HepG2 (cell line): ENCODE data around the gene KIF27. TPM values are rescaled to one million over a fixed set of nuclear protein-coding genes. Genes with fewer than 3 reads are reported as not detected.
A peak's percentile ranks its signal among the peaks of the same experiment; 100 is the strongest.

Experiments
- AKAP8 ChIP-seq: sonication (generic); formaldehyde crosslinking; IDR thresholded peaks from 2 replicates; pipeline ENCODE4 v1.5.1; 2020; ENCODE audit warnings: mild to moderate bottlenecking, missing genetic modification reagents
- ARNT2 ChIP-seq: sonication (generic); formaldehyde crosslinking; IDR thresholded peaks from 2 replicates; pipeline ENCODE4 v1.8.0; 2022; ENCODE audit warnings: mild to moderate bottlenecking, low read depth, missing genetic modification reagents, moderate library complexity
- EEA1 ChIP-seq: sonication (generic); formaldehyde crosslinking; IDR thresholded peaks from 2 replicates; pipeline ENCODE4 v1.5.1; 2020; ENCODE audit warnings: mild to moderate bottlenecking, missing genetic modification reagents, borderline replicate concordance
- ETV6 ChIP-seq: sonication (generic); formaldehyde crosslinking; conservative IDR thresholded peaks from 2 replicates; pipeline ENCODE4 v1.4.0; 2020; ENCODE audit warnings: missing genetic modification reagents
- HNF1A ChIP-seq, 2 experiments: sonication (generic) in 1 of 2; formaldehyde crosslinking in 1 of 2; IDR thresholded peaks; 2 replicates each; pipeline versions ENCODE4 v1.4.0 to v1.6.1; 2016 to 2020; ENCODE audit warnings: borderline replicate concordance in 1 of 2, low read depth in 1 of 2, mild to moderate bottlenecking in 1 of 2, missing genetic modification reagents in 1 of 2
- MIXL1 ChIP-seq: IDR thresholded peaks from 2 replicates; pipeline ENCODE4 v1.6.1; 2016
- MXD3 ChIP-seq: IDR thresholded peaks from 2 replicates; pipeline ENCODE4 v1.6.1; 2016; ENCODE audit warnings: mild to moderate bottlenecking, missing biosample characterization, missing genetic modification reagents
- RXRA ChIP-seq: sonication (generic); formaldehyde crosslinking; IDR thresholded peaks from 2 replicates; pipeline ENCODE4 v1.5.1; 2020; ENCODE audit warnings: missing genetic modification reagents
- RXRB ChIP-seq: IDR thresholded peaks from 2 replicates; pipeline ENCODE4 v1.6.1; 2016; ENCODE audit warnings: borderline replicate concordance, missing genetic modification reagents, missing compliant biosample characterization
- SMAD9 ChIP-seq: sonication (generic); formaldehyde crosslinking; IDR thresholded peaks from 2 replicates; pipeline ENCODE4 v1.5.1; 2020; ENCODE audit warnings: mild to moderate bottlenecking, missing genetic modification reagents
- THRA ChIP-seq: sonication (generic); formaldehyde crosslinking; IDR thresholded peaks from 2 replicates; pipeline ENCODE4 v1.4.0; 2020; ENCODE audit warnings: missing genetic modification reagents, borderline replicate concordance
- ZNF12 ChIP-seq: sonication (generic); formaldehyde crosslinking; IDR thresholded peaks from 2 replicates; pipeline ENCODE4 v1.5.0; 2020; ENCODE audit warnings: missing genetic modification reagents
- ZNF333 ChIP-seq: sonication (generic); formaldehyde crosslinking; IDR thresholded peaks from 2 replicates; pipeline ENCODE4 v1.4.0; 2020; ENCODE audit warnings: mild to moderate bottlenecking, missing genetic modification reagents, borderline replicate concordance
- ZNF513 ChIP-seq: sonication (generic); formaldehyde crosslinking; conservative IDR thresholded peaks from 2 replicates; pipeline ENCODE4 v1.5.0; 2020; ENCODE audit warnings: missing genetic modification reagents
- ZNF629 ChIP-seq: sonication (generic); formaldehyde crosslinking; conservative IDR thresholded peaks from 2 replicates; pipeline ENCODE4 v1.5.0; 2020; ENCODE audit warnings: missing genetic modification reagents
- ZNF781 ChIP-seq: sonication (generic); formaldehyde crosslinking; IDR thresholded peaks from 2 replicates; pipeline ENCODE4 v1.5.1; 2020; ENCODE audit warnings: borderline replicate concordance, mild to moderate bottlenecking, missing genetic modification reagents; ENCODE audit errors: not compliant biosample characterization
- ZSCAN5A ChIP-seq: sonication (generic); formaldehyde crosslinking; IDR thresholded peaks from 2 replicates; pipeline ENCODE4 v1.8.0; 2022; ENCODE audit warnings: mild to moderate bottlenecking, missing genetic modification reagents, borderline replicate concordance
- polyA plus RNA-seq, 8 experiments: library from polyadenylated mRNA; depleted of rRNA in 3 of 8; stranded (reverse) in 7 of 8; unstranded in 1 of 8; fragments of >200 nt; fragmentation: Illumina TruSeq in 4 of 8; extraction: Trizol in 4 of 8; gene quantifications; 2 replicates each; pipeline versions ENCODE4 v1.2.1 to v1.2.3, GENCODE V29; 2011 to 2016; ENCODE audit warnings: low read depth in 4 of 8, missing spikeins in 1 of 8, mixed read lengths in 1 of 8; ENCODE audit not compliant: insufficient read depth in 1 of 8
- total RNA-seq, 5 experiments: library from RNA; depleted of rRNA; stranded (reverse); fragments of >200 nt; fragmentation: Illumina TruSeq; extraction: Trizol; gene quantifications; 2 replicates each; pipeline ENCODE4 v1.2.3, GENCODE V29; 2016; ENCODE audit warnings: low read depth in 1 of 5

The KIF27 gene
- total and polyA plus RNA-seq, 2 of the 13 experiments (the other 11 are each of a cell fraction or from before 2014, with no cell fraction given): 0.95 to 4.1 TPM

- peak; percentile 52 for TF ChIP-seq THRA (CRISPR knock-in tag)
- TF ChIP-seq ARNT2: peak; percentile 88
- TF ChIP-seq RXRA: peak; percentile 80
- TF ChIP-seq ETV6: peak; percentile 96; the same call in 1 of the 2 replicates
- peak; percentile 42; the same call in 1 of the 2 replicates for TF ChIP-seq MXD3 (CRISPR knock-in tag)
- TF ChIP-seq EEA1 (CRISPR knock-in tag): peak; percentile 21; the same call in 1 of the 2 replicates
- no peak for TF ChIP-seq AKAP8 (CRISPR knock-in tag)
- peak; percentile 76 for TF ChIP-seq ZNF781 (CRISPR knock-in tag)
- TF ChIP-seq SMAD9 (CRISPR knock-in tag): no peak
- TF ChIP-seq ZSCAN5A (CRISPR knock-in tag): no peak
- TF ChIP-seq ZNF333 (CRISPR knock-in tag): peak; percentile 83; the same call in 1 of the 2 replicates
- TF ChIP-seq HNF1A (IDR thresholded peaks at IDR 0.05; ENCODE audit: low read depth): no peak
- TF ChIP-seq HNF1A (CRISPR knock-in tag; IDR thresholded peaks at IDR 0.05; ENCODE audit: borderline replicate concordance): peak; percentile 59; the same call in 1 of the 2 replicates
- 0 out of 2 replicates have a peak, but pooled peaks have one; percentile 22 for TF ChIP-seq MIXL1 (CRISPR knock-in tag)
- no peak for TF ChIP-seq ZNF513 (CRISPR knock-in tag)
- TF ChIP-seq RXRB: peak; percentile 55; the same call in 1 of the 2 replicates
- peak; percentile 51; the same call in 1 of the 2 replicates for TF ChIP-seq ZNF12 (CRISPR knock-in tag)
- TF ChIP-seq ZNF629 (CRISPR knock-in tag): no peak
Measured at GRCh38 chr9:83956436-83957247, 35.4 kb upstream of the KIF27 start (continued).
